GM21825 (cell line): ENCODE results near the gene TNPO1.

Experiments
- ATAC-seq: cut with Tn5 transposase; IDR thresholded peaks from one replicate; pipeline ENCODE4 v1.9.1; 2021; ENCODE audit warnings: mild to moderate bottlenecking, moderate library complexity; ENCODE audit not compliant: unreplicated experiment

TNPO1 gene

DNA sequence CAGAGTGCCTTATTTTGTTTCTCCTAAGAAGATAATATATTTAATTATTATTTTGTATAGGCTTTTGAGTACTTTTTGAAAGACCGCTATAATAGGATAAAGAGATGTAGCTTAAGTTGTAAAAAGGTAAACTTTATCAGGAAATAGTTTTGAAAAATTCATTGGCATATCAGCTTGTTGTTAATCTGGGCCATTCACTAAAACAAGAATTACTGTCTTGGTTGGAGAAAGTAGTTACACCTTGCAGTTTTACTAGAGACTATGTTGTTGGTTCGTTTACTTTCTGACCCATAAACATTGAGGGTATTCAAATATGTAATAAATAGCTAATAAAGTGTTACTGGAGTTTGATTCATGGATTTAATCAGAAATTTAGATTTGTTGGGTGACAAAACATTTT is 33.7 kb downstream of the TNPO1 start:
- no peak for ATAC-seq

DNA sequence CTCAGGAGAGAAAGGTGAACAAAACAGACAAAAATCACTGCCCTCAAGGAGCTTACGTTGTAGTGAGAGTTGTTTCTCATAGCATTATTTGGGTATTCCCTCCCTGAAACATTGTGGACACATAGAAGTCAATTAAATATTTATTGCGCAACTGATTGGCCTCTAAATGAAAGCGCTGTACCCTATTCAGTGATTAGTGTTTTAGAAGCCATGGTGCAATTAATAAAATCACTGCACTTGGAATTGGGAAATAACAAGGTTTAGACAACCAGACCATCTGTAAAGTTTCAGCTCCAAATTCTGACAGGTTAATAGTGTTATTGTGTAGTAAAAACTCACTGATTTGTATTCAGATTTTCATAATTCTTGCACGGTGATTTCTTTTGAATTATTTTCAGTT is 35.9 kb downstream of the TNPO1 start:
- ATAC-seq = no peak

DNA sequence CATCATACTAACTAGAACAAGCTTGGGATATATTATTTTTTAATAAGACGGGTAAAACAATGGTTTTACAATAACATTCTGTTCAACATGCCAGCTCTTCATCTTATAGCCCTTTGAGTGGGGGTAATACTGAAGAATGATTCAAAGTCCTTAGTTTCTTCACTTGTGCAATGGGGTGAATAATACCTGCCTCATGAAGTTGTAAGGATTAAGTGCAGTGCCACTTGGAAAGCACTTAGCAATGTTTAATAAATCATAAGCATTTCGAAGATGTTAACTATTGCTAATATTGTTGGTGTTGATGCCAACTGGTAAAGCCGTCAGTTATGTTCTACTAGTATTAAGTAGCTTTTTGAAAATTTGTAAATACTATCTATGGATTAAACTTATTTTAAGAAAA is 38.0 kb downstream of the TNPO1 start:
- ATAC-seq = no peak

DNA sequence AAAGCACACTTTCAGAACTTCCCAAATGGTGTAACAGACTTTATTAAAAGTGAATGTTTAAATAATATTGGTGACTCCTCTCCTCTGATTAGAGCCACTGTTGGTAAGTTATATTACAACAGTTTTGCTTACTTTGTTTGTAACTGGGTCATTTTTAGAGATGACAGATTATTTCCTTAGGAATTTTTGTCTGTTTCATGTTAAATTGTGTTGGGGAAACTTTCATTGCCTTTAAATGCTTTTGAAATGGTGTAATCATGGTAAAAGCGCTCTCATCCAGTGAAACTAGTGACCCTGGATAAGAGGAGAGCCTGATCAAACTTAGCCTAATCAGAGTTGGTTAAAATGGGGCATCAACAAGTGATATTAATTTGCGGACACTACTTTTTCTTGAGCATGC is 39.4 kb downstream of the TNPO1 start:
- no peak for ATAC-seq

DNA sequence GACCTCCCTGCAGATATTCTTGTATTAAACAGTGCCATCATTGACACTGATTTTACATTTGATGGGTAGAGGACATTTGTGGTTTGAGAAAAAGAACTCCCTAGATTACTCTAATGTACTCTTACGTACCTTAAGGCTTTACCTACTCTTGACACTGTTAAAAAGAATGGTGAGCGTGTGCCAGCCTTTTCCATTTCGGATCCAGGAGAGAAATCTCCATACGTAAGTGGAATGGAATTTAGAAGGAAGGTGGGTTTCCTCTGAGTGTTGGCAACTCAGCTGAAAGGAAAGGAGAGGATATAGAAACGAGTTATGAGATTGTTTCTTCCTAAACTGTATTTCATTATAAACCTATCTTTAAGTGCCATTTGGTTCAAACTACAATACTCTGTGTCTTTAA is 40.9 kb downstream of the TNPO1 start:
- ATAC-seq = no peak

DNA sequence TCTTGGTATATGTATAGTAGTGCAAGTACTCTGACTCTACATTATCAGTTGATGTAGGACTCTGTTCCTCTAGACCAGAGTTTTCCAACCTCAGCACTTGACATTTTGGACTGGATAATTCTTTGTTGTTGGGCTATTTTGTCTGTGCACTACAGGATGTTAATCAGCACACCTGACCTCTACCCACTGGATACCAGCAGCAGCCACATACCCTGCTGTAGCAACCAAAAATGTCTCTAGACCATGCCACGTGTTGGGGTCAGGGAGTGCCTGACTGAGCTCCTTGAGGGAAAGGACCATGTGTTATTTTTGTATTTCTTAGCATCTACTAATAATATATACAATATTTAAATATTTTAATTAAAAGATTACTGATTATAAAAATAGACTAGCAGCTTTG is 42.7 kb downstream of the TNPO1 start:
- ATAC-seq = no peak

DNA sequence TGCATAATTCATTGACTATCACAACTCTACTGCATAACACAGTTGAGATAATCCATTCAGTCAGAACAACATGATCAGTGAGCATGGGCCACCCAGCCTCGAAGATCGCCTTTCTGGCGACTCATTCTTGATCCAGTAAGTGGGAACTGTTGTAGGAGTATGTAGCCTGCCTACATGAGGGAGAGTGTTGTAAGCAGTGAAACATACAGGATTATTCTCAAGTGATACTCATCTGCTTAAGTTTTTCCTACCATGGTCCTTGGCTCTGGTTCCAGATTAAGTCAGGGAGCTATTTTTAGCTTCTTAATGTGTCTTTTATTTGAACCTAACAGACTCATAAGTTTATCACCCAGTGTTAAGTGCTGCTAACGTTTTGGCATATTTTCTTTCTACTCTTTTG is 44.0 kb downstream of the TNPO1 start:
- ATAC-seq = no peak

DNA sequence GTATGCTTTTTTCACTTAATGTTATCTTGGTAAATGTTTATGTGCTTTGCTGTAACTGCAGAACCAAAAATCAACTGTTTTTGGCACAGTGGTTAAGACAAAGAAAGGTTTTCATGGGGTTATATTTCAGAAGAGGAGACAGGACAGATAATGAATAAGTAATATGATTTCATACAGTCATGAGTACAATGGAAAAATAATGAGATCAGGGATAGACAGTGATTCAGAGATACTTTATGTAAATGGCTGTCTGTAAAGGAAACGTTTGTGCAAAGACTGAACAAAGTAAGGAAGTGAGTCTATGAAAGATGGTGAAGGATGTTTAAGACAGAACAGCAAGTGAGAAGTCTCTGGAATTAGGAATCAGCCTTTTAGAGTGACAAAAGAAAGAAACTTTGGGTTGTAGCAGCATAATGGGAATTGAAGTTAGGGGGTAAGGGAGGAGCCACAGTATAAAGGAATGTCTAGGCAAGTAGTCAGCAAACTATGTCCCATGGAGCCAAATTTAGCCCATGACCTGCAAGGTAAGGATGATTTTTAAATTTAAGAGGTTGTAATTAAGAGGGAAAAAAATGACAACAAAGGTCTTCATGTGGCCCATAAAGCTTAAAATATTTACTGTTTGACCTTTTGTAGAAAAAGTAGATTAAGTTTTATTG is 55.0 kb downstream of the TNPO1 start:
- no peak for ATAC-seq

DNA sequence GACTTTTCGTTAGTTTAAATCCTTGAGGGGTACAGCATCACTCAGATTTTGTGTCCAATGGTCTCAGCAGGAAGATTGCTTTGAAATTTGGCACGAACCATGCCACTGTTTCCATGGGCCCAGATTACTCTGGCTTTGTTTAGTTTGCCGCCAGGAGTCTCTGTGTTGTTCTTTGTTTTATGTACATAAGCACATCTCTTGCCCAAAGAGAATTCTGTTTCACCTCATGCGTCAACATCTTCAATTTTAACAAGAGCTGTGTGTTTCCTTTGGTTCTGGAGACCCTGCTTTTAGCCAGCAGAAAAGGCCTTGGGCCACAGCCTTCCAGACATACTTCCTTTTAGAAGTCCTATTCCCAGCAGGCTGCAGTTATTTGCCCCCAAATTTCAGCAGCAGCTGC is 62.4 kb downstream of the TNPO1 start:
- no peak for ATAC-seq

DNA sequence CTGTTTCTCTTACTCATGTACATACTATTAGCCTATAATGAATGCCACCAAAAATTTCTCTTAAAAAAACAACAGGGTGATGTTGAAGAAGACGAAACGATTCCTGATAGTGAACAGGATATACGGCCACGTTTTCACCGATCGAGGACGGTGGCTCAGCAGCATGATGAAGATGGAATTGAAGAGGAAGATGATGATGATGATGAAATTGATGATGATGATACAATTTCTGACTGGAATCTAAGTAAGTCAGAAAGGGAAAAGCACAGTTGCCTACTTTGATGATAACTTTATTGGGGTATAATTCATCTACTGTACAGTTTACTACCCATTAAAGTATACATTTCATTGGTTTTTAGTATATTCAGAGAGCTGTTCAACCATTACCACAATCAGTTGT is 66.5 kb downstream of the TNPO1 start:
- ATAC-seq = no peak

DNA sequence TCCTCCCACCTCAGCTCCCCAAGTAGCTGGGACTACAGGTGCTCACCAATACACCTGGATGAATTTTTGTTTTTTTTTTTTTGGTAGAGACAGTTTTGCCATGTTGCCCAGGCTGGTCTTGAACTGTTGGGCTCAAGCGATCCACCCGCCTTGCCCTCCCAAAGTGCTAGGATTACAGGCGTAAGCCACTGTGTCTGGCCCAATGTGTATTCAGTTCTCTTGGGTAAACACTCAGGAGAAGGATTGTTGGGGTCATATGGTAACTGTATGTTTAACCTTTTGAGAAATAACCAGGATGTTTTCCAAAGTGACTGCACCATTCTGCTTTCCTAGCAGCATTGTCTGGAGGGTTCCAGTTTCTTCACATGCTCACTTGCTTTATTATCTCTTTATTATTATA is 67.4 kb downstream of the TNPO1 start:
- ATAC-seq = no peak

DNA sequence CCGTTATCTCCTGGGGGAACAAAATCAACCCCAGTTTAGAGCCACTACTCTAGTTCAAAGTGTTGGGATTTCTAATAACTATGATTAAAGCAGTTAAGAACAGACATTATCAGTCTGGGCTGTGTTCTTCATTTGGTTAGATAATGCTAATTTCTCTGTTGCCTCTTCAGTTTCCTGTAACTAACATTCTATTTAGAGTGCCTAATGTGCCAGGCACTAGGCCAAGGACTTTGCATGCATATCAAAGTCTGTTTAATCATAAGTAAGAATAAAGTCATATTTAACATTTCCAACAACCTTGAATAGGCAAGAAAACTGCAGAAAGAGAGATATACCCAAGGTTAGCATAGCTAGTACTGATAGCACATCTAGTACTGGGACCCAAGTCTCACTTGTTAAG is 68.4 kb downstream of the TNPO1 start:
- ATAC-seq = no peak

DNA sequence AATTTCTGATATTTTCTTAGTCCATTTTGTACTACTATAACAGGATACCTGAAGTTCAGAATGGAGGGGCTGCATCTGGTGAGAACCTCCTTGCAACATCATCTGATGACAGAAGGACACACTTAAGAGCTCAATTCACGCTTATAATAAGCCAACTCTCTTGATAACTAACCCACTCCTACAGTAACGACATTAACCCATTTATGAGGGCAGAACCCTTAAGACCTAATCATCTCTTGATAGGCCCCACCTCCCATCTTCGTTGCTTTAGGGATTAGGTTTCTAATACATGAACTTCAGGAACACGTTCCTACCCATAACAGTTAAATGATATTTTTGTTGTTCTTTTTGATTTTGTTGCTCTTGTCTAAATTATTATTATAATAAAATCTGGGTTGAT is 69.4 kb downstream of the TNPO1 start:
- no peak for ATAC-seq

DNA sequence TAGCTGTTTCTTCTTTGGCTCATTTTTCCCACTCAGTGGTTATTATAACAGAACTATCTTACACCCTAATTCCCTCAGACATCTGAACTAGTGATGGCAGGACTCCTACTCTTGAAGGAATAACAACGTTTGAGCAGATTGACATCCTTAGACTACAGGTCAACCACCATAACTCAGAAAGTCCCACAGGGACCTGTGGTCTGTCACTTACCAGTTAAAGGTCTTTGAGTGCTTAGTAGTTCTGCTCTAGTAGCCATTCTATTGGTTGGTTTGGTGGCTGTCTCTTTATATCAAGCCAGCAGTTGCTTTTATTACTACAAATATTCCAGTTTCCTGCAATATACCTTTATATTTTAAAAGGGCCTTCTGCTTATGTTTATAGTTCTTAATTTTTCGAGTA is 72.1 kb downstream of the TNPO1 start:
- no peak for ATAC-seq

DNA sequence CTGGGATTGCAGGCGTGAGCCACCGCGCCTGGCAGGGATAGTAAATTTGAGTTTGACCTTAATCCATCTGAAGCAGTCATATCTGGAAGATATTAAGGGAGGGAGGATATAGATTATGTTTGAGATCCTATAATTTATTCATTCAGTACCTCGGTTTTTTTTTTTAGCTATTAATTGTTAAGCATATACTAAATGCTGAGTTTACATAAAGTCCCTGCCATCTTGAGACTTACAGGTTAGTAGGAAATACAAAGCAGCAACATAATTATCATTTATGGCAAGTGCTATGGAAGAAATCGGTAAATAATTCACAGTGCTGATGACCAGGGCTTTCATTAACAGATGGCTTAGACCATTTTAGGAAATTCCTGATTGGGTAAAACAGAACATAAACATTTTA is 72.9 kb downstream of the TNPO1 start:
- no peak for ATAC-seq

DNA sequence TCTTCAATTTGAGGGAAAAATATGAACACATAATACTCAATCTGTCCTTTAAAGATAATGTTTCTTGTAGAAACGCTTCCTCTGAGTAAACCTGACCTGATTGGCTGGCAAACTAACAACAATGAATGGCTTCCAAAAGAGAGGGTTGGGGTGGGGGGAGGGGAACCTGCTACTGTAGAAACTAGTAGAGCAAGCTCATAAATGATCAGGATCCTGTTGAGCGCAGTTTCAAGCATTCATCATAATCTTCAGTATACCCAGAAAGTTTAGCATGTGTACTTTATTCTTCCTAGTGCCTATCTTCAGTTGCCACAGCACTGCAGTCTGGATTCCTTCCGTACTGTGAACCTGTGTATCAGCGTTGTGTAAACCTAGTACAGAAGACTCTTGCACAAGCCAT is 76.4 kb downstream of the TNPO1 start:
- ATAC-seq = no peak

DNA sequence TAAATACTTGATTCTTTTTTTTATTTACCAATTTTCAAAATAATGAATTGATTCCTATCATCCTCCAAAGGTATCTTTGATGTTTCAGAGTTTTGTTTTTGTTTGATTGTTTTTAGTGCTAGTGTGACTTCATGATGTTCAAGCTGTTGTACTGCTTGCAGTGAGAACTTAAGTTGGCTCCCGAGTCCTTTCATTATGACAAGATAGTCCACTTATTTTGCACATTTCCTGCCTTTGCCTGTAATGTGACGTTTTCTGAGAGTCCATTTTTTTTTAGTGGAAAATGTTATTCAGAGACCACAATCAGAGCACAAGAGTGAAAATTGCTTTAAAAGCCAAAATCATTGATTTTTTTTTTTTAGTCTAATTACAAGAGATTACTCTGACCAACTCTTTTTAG is 79.3 kb downstream of the TNPO1 start:
- ATAC-seq = no peak

DNA sequence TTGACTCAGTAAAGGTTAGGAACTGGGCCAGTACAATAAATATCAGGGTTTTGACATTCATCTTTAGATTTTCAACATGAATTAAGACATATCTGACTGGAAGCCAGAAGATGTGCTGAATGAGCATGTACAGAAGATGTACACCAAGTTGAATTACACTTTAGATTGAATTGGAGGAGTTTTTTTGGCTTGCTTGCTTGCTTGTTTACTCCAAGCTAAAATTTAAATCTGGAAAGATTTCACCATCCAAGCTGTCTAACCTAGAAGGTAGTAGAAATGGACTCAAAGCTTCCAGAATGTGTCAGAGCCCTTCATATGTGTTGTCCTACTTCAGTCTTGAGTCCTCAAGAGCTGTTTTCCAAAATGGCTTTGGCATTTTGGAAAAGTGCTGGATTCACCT is 90.3 kb downstream of the TNPO1 start:
- no peak for ATAC-seq

DNA sequence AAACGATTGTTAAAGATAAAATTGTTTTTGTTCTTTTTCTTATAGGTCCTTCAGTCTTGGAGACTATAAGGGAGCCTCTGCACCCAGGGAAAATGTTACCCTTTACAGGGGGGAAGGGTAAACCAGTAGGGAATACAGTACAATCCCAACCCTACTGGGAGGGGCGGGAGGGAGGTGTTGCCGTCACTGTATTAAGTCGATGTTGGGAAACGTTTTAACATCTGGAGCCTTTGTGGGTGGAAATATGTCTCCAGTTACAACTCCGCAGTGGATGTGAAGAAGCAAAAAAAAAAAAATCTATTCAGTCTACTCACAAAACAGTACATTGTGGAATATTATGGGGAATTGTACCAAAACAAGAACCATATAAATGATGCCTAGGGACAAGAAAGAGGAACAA is 92.2 kb downstream of the TNPO1 start:
- ATAC-seq = no peak

DNA sequence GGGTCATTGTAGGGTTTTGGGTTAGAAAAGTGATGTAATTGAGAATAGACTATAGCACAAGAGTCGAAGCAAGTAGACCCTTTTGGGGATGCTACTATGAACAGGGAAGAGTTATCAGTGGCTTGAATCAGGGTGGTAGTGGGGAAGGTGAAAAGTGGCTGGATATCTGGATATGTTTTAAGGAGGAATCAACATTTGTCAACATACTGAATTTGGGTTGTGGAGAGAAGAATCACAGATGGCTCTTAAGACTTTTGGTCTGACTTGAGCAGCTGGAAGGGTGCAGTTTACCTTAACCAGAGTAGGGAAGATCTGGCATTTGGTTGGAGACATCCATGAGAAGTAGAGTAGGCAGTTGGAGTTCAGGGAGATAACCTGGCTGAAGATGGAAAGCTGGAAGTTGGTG is 100.9 kb downstream of the TNPO1 start:
- ATAC-seq = no peak

DNA sequence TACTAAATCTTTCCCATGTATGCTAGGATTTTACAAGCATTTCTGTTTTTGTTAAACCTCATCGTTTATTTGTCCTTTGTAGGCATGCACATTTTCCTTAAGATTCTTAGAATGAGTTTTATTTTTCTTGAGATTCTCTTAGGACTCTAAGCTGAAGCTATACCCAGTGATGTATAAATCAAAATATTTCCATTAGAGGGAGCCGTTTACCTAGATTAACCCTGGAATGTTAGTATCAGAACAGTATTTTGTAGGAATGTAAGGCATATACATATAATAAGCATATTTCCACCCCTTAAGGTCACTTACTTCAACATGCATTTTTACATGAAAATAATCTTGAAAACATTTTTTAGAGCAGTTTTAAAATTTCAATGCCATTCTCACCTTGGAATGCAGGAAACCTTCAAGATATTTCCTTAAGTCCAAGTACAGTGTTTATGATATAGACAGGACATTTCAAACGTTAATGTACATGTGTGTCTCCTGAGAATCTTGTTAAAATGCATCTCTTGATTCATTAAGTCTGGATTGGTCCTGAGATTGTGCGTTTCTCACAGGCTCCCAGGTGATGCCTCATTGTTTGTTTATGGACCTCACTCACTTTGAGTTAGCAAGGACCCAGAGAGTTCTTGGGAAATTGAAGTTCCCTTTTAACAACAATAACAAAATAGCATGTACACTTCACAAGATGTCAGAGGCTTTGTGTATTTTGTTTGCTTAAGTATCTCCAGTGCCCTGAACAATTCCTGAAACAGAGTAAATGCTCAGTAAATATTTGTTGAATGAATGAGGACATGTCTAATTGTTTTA is 104.4 kb downstream of the TNPO1 start:
- ATAC-seq = no peak

DNA sequence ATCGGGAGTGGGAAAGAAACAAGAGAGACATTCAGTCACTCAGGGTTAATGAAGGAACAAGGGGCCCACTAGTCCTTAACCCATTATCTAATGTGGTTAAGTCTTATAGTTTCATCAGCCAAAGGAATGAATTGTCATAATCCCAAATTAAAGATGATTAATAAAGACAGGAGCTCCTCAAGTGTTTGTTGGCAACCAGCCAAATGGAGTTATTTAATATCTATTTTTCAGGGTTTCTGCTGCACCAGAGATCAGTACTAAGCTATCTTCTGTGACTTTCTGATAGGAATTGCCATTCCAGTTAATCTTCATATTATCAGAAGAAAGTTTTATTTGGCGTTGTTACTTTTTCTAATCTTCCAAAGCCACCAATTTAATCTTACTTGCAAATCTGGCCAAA is 105.4 kb downstream of the TNPO1 start:
- ATAC-seq = no peak

DNA sequence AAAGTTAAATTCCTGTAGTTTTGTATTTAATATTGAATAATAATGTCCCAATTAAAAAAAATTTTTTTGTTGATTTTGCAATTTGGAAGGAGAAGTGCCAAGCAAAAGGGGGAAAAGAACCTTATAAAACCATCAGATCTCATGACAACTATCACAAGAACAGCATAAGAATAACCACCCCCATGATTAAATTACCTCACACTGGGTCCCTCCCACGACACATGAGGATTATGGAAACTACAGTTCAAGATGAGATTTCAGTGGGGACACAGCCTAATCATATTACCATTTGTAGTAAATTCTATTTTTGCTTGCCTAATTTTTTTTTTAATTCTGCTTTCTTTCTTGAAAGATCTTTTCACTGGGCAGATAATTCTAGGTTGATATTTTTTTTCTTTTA is 106.0 kb downstream of the TNPO1 start:
- no peak for ATAC-seq
